GM12878 (cell line): ENCODE data around the gene NCLN. TPM values are rescaled to one million over a fixed set of nuclear protein-coding genes. Genes with fewer than 3 reads are reported as not detected.

Experiments
- ATAC-seq: fragments of 200-7000 bp; cut with Tn5 transposase; 3 replicates; pipeline ENCODE4 v1.9.1; 2020; ENCODE audit warnings: mild to moderate bottlenecking, moderate library complexity
- BruUV-seq: library from RNA; stranded (reverse); fragments of 400-500 nt; replicated peaks from 2 replicates; lab custom pipeline; 2021; lab: Mats Ljungman, UMichigan
- CTCF ChIA-PET: fragments of 300-600 bp; sonication (Branson Sonifier 250); formaldehyde crosslinking; extraction: SDS; loops from one replicate; lab custom pipeline; 2021; ENCODE audit warnings: inconsistent platforms; lab: Yijun Ruan, JAX
- POLR2A ChIA-PET: fragments of 350-600 bp; formaldehyde crosslinking; extraction: SDS; loops from one replicate; lab custom pipeline; 2021; ENCODE audit warnings: inconsistent platforms; lab: Charles Lee
- RAD21 ChIA-PET: fragments of 300-600 bp; sonication (Branson Sonifier 250); formaldehyde crosslinking; loops from one replicate; lab custom pipeline; 2023; ENCODE audit warnings: antibody characterized with exemption; ENCODE audit not compliant: unreplicated experiment; lab: Charles Lee
- SMC1A ChIA-PET: fragments of 300-600 bp; sonication (Branson Sonifier 250); formaldehyde crosslinking; loops from one replicate; lab custom pipeline; 2023; ENCODE audit not compliant: unreplicated experiment, uncharacterized antibody; lab: Charles Lee
- DNase-seq: peaks from one replicate; pipeline ENCODE4 v3.0.0-alpha.2; 2011; ENCODE audit warnings: low read depth, low spot score
- FAIRE-seq: peaks from 3 replicates; lab custom pipeline; 2011; peaks lifted over from hg19 to GRCh38; lab: Jason Lieb, UNC
- H2AFZ ChIP-seq: 2 replicates; pipeline ENCODE4 v1.6.0; 2011; ENCODE audit warnings: low read depth, low read length, control low read depth; ENCODE audit not compliant: control insufficient read depth
- H3K27ac ChIP-seq: 2 replicates; pipeline ENCODE4 v1.5.1; 2011; ENCODE audit warnings: control low read depth; ENCODE audit not compliant: control insufficient read depth, insufficient read depth
- H3K27me3 ChIP-seq, 2 experiments: replicated peaks in 1 of 2; 2 replicates each; pipeline versions ENCODE4 v1.6.0 to v1.6.1; 2011; ENCODE audit warnings: low read length in 1 of 2; ENCODE audit not compliant: control insufficient read depth in 2 of 2, insufficient read depth in 2 of 2
- H3K36me3 ChIP-seq, 2 experiments: 2 replicates each; pipeline ENCODE4 v1.5.1; 2011; ENCODE audit warnings: low read length in 1 of 2; ENCODE audit not compliant: control insufficient read depth in 2 of 2, insufficient read depth in 2 of 2
- H3K4me1 ChIP-seq: 2 replicates; pipeline ENCODE4 v1.6.1; 2011; ENCODE audit warnings: mild to moderate bottlenecking, low read length, moderate library complexity, mixed read lengths; ENCODE audit not compliant: control insufficient read depth, insufficient read depth
- H3K4me2 ChIP-seq: 2 replicates; pipeline ENCODE4 v1.6.0; 2011; ENCODE audit warnings: control low read depth; ENCODE audit not compliant: control insufficient read depth, insufficient read depth
- H3K4me3 ChIP-seq: fragments of 200-600 bp; sonication (generic); 2 replicates; pipeline ENCODE4 v1.5.1; 2016
- H3K79me2 ChIP-seq: 2 replicates; pipeline ENCODE4 v1.6.0; 2011; ENCODE audit warnings: low read length; ENCODE audit not compliant: control insufficient read depth, insufficient read depth
- H3K9ac ChIP-seq: 2 replicates; pipeline ENCODE4 v1.8.0; 2011; ENCODE audit warnings: low read length, control low read depth, mixed read lengths; ENCODE audit not compliant: control insufficient read depth, insufficient read depth
- H3K9me3 ChIP-seq: replicated peaks from 3 replicates; pipeline ENCODE4 v1.5.1; 2011; ENCODE audit warnings: mild to moderate bottlenecking, low read length; ENCODE audit not compliant: control insufficient read depth, insufficient read depth
- H4K20me1 ChIP-seq: 2 replicates; pipeline ENCODE4 v1.6.0; 2011; ENCODE audit not compliant: control insufficient read depth, insufficient read depth
- BCL11A ChIP-seq: IDR thresholded peaks from 2 replicates; pipeline ENCODE4 v1.6.1; 2011; ENCODE audit warnings: low read depth, low read length
- CBX3 ChIP-seq: fragments of 200-600 bp; sonication (generic); IDR thresholded peaks from 2 replicates; pipeline ENCODE4 v1.6.1; 2016; ENCODE audit warnings: low read depth, borderline replicate concordance
- CEBPB ChIP-seq, 2 experiments: fragments of 150-350 bp in 1 of 2; IDR thresholded peaks; 2 replicates each; pipeline ENCODE4 v1.6.1; 2012 to 2014; ENCODE audit warnings: low read depth in 2 of 2, low read length in 2 of 2, borderline replicate concordance in 1 of 2, inconsistent platforms in 1 of 2
- CEBPZ ChIP-seq: fragments of 150-350 bp; IDR thresholded peaks from 2 replicates; pipeline ENCODE4 v1.6.1; 2016; ENCODE audit warnings: low read depth, low read length
- CREM ChIP-seq: IDR thresholded peaks from 2 replicates; pipeline ENCODE4 v1.6.1; 2014; ENCODE audit warnings: antibody characterized with exemption, low read depth
- EED ChIP-seq: sonication (generic); IDR thresholded peaks from 2 replicates; pipeline ENCODE4 v1.6.1; 2016; ENCODE audit warnings: antibody characterized with exemption, low read depth
- ETV6 ChIP-seq, 2 experiments: fragments of 450-650 bp in 1 of 2; IDR thresholded peaks in 1 of 2; conservative IDR thresholded peaks in 1 of 2; 2 replicates each; pipeline ENCODE4 v1.6.1; 2014; ENCODE audit warnings: antibody characterized with exemption in 1 of 2, borderline replicate concordance in 1 of 2, low read depth in 1 of 2, mild to moderate bottlenecking in 1 of 2, moderate library complexity in 1 of 2
- FOS ChIP-seq: IDR thresholded peaks from 3 replicates; pipeline ENCODE4 v1.6.1; 2011; ENCODE audit warnings: borderline replicate concordance; ENCODE audit not compliant: insufficient read length; ENCODE audit errors: extremely low read depth
- IRF4 ChIP-seq: IDR thresholded peaks from 2 replicates; pipeline ENCODE4 v1.6.1; 2011; ENCODE audit warnings: low read depth, low read length
- JUNB ChIP-seq: IDR thresholded peaks from 2 replicates; pipeline ENCODE4 v1.6.1; 2016; ENCODE audit warnings: antibody characterized with exemption, mild to moderate bottlenecking
- NRF1 ChIP-seq: conservative IDR thresholded peaks from 2 replicates; pipeline ENCODE4 v1.6.1; 2011; ENCODE audit warnings: mild to moderate bottlenecking, low read depth, low read length, improper control_type of control experiment
- PAX5 ChIP-seq: IDR thresholded peaks from 2 replicates; pipeline ENCODE4 v1.6.1; 2011; ENCODE audit warnings: low read depth, low read length, borderline replicate concordance
- POU2F2 ChIP-seq: IDR thresholded peaks from 3 replicates; pipeline ENCODE4 v1.6.1; 2011; ENCODE audit warnings: low read depth, mild to moderate bottlenecking, low read length, borderline replicate concordance
- RELB ChIP-seq: fragments of 450-650 bp; IDR thresholded peaks from 2 replicates; pipeline ENCODE4 v1.6.1; 2017; ENCODE audit warnings: low read depth, mild to moderate bottlenecking, moderate library complexity
- SIN3A ChIP-seq: IDR thresholded peaks from 2 replicates; pipeline ENCODE4 v1.6.1; 2012; ENCODE audit warnings: low read depth, low read length, improper control_type of control experiment
- SIX5 ChIP-seq: IDR thresholded peaks from 2 replicates; pipeline ENCODE4 v1.6.1; 2011; ENCODE audit warnings: mild to moderate bottlenecking, low read depth, low read length, moderate library complexity; ENCODE audit not compliant: severe bottlenecking
- STAT1 ChIP-seq: fragments of 450-650 bp; conservative IDR thresholded peaks from 2 replicates; pipeline ENCODE4 v1.6.1; 2014; ENCODE audit warnings: antibody characterized with exemption, mild to moderate bottlenecking
- ZBED1 ChIP-seq: IDR thresholded peaks from 2 replicates; pipeline ENCODE4 v1.6.1; 2016; ENCODE audit warnings: borderline replicate concordance
- ZBTB33 ChIP-seq: fragments of 450-650 bp; IDR thresholded peaks from 2 replicates; pipeline ENCODE4 v1.6.1; 2017; ENCODE audit warnings: mild to moderate bottlenecking
- WGBS: methylation state at CpG from one replicate; pipeline ENCODE4 v1.1.6; 2016; ENCODE audit warnings: low lambda C conversion rate; ENCODE audit not compliant: insufficient replicate concordance, insufficient coverage; ENCODE audit errors: missing lambda C conversion rate; 5-methylcytosine and 5-hydroxymethylcytosine counted together
- in situ Hi-C: fragments of 300-500 bp; cut with MboI; formaldehyde crosslinking; loops from 9 replicates; pipeline ENCODE4 v1.14.3; 2018; ENCODE audit warnings: mixed read lengths
- intact Hi-C: fragments of 100-400 bp; cut with micrococcal nuclease; formaldehyde crosslinking; loops from one replicate; pipeline ENCODE4 v1.14.2; 2022; ENCODE audit not compliant: unreplicated experiment
- polyA plus RNA-seq, 11 experiments: library from polyadenylated mRNA; depleted of rRNA in 4 of 11; unstranded in 6 of 11; stranded (reverse) in 5 of 11; fragments of >200 nt; fragmentation: Nextera tagmentation in 4 of 11; fragmentation: Illumina TruSeq in 1 of 11; extraction: Ambion mirVana in 4 of 11; extraction: Trizol in 1 of 11; gene quantifications; 1 replicate in 1 of 11; 2 replicates in 10 of 11; pipeline versions ENCODE4 v1.2.1 to v1.2.3, GENCODE V29; 2011 to 2016; ENCODE audit warnings: inconsistent platforms in 2 of 11, missing spikeins in 2 of 11, low read depth in 1 of 11
- total RNA-seq, 4 experiments: library from RNA; depleted of rRNA in 3 of 4; stranded (reverse); fragments of >200 nt in 3 of 4; fragmentation: Illumina TruSeq in 1 of 4; extraction: Trizol in 1 of 4; gene quantifications; 2 replicates each; pipeline versions ENCODE4 v1.2.1 to v1.2.3, GENCODE V29; 2013 to 2021

Gene NCLN
- total and polyA plus RNA-seq, 10 of the 15 experiments (the other 5 are each of a cell fraction or from before 2014, with no cell fraction given) = 2.2 to 79.1 (median 36.0) TPM

GRCh38 chr19:3216874-3217273 lies 31.1 kb downstream of the NCLN start:
- no peak for FAIRE-seq
- H3K9ac ChIP-seq = no peak overlapping the region
- ChIA-PET SMC1A (no interaction called here), CTCF (no interaction called here), RAD21 (no interaction called here), POLR2A (interaction anchor here (0.6 kb wide), 1 partner anchor 20 kb away, joined by 4 read pairs; no protein-coding TSS in a partner anchor)
- H3K79me2 ChIP-seq = no peaks in the 10 kb centered on the region
- intact Hi-C loops (no loop called here), in situ Hi-C loops (no loop called here)
- DNase-seq = no peak
- H3K4me3 ChIP-seq = no peak overlapping the region
- ATAC-seq = no peak
- no peak overlapping the region for H3K4me2 ChIP-seq
- H3K27me3 ChIP-seq = no peaks in the 10 kb centered on the region
- no peaks in the 10 kb centered on the region for H3K9me3 ChIP-seq
- no peak overlapping the region for H2AFZ ChIP-seq
- no peak for TF ChIP-seq SIX5
- TF ChIP-seq POU2F2 = no peak
- TF ChIP-seq NRF1 = no peak
- no peak for TF ChIP-seq ZBTB33
- TF ChIP-seq CEBPB (IDR thresholded peaks at IDR 0.05; ENCODE audit: borderline replicate concordance in 1 of 2, low read depth in 2 of 2, low read length in 2 of 2) = no peak
- no peak for TF ChIP-seq IRF4
- TF ChIP-seq RELB = no peak
- TF ChIP-seq CREM = no peak
- no peak for TF ChIP-seq PAX5
- no peak for TF ChIP-seq EED
- TF ChIP-seq JUNB = no peak
- TF ChIP-seq ETV6 (conservative IDR thresholded peaks at IDR 0.05 in 1 of 2, IDR thresholded peaks at IDR 0.05 in 1 of 2; ENCODE audit: borderline replicate concordance in 1 of 2, low read depth in 1 of 2) = no peak
- TF ChIP-seq SIN3A = no peak
- TF ChIP-seq FOS = no peak
- no peak for TF ChIP-seq ZBED1
- no peak for TF ChIP-seq CEBPZ
- no peak for TF ChIP-seq STAT1
- no peak for TF ChIP-seq CBX3
- TF ChIP-seq BCL11A = no peak
- no peaks in the 10 kb centered on the region for H3K4me1 ChIP-seq
- H3K27ac ChIP-seq = no peak overlapping the region
- BruUV-seq = no TSS peak
- WGBS = 83% methylated on average over 5 of the region's 5 CpGs
- H3K36me3 ChIP-seq = no peaks in the 10 kb centered on the region
- no peaks in the 10 kb centered on the region for H4K20me1 ChIP-seq
